GM19324 (cell line): ENCODE measurements around the gene PFKP.
"Not testable (repeated sequence)": the region's sequence is repeated elsewhere in the genome, so short reads cannot be mapped to it uniquely, and the experiment has no call there.

Source experiments
- ATAC-seq: cut with Tn5 transposase; IDR thresholded peaks from one replicate; pipeline ENCODE4 v1.9.1; 2021; ENCODE audit warnings: mild to moderate bottlenecking, moderate library complexity; ENCODE audit not compliant: unreplicated experiment, low FRiP score

PFKP gene

GRCh38 chr10:3148041-3148440 is 80.7 kb downstream of the PFKP start:
- no peak for ATAC-seq

- no peak for ATAC-seq
These were observed 81.6 kb downstream of the PFKP start for GRCh38 chr10:3148994-3149393.

DNA sequence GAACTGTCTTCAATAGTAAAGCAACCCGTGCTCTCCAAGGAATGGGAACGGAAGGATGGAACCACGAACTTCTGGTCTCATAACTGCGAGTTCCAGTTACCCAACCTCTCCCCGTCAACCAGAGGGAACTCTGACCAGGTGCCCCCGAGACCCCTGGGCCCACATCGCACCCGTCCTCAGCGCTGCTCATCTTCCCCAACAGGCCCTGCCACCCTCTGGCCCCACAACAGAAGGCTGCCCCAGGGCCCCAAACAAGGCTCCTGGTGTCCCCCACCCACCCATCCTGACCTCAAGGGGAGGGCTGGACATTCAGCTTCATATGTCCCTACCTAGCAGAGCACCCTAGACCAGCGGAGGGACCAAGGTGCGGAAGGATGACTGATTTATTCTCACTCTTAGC is 82.6 kb downstream of the PFKP start:
- no peak for ATAC-seq

DNA sequence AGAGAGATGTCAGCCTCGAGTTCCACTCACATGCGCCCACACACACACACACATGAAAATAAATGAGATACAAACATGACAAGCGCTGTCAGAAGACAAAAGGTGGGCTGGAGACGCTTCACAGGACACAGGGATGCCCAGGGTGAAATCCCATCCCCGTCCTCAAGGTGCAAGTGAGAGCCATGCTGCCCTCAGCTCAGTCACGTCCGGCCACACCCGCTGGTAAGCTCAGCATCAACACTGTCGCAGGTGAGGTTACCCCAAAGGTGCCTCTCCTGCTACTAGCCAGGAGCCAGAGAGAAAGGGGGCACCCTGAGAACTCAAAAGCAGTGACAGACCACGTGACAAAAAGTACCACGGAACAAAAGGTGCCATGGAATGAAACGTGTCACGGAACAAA is 83.0 kb downstream of the PFKP start:
- no peak for ATAC-seq

DNA sequence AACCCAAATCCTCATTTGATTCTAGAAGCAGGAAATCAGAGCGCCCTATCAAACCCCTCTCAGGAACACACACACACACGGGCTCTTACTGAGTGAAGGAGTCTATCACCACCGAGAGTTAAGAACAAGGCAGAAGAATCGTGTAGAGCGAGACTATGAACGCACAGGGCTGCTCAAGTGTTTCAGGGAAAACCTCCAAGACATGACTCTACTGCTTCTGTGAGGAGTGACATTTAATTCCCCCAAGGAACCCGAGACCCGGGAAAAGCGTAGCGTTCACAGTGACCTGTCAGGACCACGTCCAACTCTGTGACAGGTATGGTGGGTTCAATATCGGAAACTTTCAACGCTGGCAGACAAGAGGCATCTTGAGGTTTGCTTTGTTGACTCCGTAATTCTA is 83.6 kb downstream of the PFKP start:
- no peak for ATAC-seq

DNA sequence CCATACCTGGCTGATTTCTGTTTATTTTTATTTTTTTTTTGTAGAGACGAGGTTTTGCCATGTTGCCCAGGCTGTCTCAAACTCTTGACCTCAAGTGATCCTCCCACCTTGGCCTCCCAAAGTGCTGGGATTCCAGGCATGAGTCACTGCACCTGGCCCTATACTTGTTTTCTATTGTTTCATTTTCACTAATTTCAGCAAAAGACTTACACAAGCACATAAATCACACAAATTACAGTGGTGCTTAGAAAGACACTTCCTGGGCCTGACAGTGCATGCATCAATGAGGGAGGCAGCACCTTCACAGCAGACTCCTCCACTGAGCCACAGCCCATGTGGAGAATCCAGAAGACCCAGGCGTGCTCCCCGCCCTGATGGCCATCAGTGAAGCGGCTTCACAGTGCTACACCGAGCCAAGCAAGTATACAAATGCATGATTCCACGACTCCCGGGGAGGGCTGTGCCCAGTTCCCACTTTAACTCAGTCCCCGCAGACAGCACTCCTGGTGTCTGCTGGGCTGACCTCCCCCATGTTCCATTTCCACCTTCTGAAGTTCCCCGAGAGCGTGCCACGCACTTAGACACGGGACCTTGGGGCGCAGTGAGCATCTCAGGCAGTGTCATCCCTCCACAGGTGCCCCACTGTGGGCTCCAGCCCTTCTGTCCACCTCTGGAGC is 84.7 kb downstream of the PFKP start:
- ATAC-seq = no peak

- ATAC-seq = no peak
These were observed 85.2 kb downstream of the PFKP start for GRCh38 chr10:3152566-3152935.

DNA sequence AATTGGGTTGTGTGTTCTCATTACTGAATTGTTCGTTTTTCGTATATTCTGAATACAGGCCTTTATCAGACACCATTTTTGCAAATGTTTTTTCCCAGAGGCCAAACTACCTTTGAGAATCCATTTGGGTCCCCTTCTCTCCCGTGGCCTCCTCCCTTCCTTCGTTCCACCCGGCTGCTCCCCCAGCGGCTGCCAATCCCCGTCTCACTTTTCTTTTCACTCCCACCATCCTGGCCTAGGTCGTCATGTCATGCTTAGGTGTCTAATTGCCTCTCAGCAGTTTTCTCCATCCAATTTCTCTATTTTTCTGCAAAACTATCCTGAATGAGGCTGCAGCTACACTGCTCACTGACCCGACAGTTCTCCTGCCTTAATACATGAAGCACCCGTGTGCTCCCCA is 87.3 kb downstream of the PFKP start:
- no peak for ATAC-seq

GRCh38 chr10:3159152-3159551 is 91.8 kb downstream of the PFKP start:
- ATAC-seq = no peak

- no peak for ATAC-seq
These were observed 95.2 kb downstream of the PFKP start for GRCh38 chr10:3162533-3162932.

DNA sequence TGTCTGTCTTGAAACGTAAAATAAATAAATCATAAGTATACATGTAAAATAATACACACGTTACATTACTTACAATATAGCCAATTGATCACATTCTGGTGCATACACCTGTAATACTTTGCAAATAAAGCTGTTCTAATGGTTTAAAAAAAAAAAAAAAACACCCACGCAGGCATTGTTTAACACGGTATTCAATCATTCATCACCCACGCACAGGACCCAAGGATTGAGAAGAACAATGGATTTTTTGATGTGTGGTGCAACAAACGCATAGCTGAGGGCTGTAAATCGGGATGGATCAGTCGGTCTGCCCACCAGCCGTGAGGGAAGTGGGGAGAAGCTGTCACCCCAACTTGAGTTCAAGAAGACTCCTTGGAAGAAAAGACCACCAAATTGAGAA is 96.5 kb downstream of the PFKP start:
- ATAC-seq = no peak

DNA sequence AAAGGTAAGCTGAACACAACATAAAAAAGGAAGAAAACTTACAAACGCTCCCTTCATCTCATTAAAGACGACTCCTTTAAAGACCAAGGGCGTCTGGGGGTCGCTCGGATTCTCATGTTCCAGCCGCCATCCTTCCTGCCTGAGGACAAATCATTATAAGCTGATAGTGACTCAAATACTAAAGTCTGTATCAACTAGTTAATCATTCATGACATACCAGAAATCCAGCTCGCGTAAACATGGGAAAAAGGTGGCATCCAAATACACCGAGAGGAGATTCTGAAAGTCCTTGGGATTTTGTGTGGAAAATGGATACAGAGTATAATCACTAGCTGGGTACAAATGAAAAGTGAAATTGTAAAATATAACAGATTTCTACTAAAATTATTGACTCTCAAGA is 97.8 kb downstream of the PFKP start:
- no peak for ATAC-seq

DNA sequence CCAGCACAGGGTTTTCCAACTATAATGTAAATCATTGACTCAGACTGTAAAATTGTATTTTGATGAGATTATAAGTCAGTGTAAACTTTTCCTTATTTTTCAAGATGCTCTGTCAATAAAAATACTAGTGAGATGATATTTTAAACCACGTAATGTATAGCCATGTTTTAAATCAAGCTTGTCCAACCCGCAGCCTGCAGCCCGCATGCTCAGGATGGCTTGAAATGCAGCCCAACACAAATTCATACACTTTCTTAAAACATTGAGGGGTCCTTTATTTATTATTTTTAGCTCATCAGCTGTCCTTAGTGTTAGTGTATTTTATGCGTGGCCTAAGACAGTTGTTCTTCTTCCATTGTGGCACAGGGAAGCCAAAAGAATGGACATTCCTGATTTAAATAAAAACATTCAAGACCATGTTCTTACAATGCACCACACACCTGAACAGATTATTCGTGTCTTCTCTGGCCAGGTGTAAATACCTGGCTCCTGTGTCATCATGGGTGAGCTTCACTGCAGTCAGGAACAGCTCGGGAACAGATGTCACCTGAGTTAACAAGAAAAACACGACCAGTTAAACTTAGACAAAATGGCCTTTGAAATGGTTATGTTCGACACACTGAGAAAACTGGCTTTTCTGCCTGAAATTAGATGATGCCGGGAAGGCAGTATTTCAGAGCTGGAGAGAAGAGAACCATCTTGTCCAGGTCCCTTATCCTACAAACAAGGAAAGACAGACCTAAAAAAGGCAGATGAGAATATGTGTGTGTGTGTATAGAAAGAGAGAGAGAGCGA is 99.3 kb downstream of the PFKP start:
- ATAC-seq = no peak

- no peak for ATAC-seq
These were observed 100.4 kb downstream of the PFKP start for GRCh38 chr10:3167611-3168330.

DNA sequence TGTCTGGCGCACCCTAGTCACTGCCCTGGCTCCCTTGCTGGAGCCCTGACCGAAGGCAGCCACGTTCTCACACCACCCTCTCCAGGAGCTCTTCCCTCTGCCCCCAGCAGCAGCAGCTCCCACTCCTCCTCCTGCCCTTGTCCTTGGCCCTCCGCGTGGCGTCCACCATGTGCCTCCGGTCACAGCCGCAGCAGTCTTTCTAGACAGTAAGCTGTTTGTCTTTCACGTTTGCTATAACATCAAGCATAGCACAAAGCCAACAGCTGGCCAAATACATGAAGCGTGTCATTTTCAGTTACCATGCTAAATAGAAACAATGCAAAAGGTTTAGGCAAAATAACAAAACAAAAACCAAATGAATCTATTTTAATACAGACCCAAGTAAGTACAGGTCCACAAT is 101.9 kb downstream of the PFKP start:
- ATAC-seq = no peak

DNA sequence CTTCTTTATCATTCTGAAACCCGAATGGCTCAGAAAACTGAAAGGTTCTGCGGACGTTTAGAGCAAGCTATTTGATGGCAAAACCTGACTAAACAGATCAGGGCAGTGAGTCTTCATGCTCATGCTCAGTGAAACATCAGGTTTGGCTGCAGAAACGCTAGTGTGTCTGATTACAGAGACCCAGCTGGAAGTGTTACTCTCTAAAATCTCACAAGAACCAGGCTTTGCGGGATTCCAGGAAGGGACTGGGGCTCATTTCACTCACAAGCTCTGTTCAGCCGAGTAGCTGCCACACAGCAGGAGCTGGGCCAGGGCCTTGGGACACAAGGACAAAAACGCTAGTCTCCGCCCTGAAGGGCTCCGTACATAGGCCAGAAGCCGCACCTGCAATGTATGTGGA is 102.3 kb downstream of the PFKP start:
- ATAC-seq = no peak

GRCh38 chr10:3171488-3171887 is 104.1 kb downstream of the PFKP start:
- not testable (repeated sequence) for ATAC-seq

DNA sequence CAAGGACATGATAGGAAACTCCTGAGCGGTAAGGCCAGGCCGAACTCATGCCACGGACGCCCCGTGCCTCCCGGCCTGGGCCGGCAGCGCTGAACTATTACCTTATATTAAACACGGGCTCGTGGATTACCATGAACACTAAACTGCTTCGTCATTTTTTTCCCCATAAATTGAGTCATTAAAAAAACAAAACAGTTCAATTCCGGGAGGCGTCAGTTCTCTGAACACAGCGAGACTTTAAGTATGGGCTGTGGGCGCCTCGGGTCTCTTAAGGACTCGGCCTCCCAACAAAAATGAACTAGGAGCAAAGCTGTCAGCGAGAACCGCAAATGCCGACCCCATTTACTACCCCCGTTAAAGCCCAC is 104.7 kb downstream of the PFKP start:
- ATAC-seq = no peak

- ATAC-seq = peak; percentile 98
These were observed 105.3 kb downstream of the PFKP start, which contains the start of gene PITRM1 for GRCh38 chr10:3172446-3173170. Gene PITRM1, minus strand, starts transcription at chr10:3172782. Its CDS starts 10 bp downstream, at chr10:3172772.

DNA sequence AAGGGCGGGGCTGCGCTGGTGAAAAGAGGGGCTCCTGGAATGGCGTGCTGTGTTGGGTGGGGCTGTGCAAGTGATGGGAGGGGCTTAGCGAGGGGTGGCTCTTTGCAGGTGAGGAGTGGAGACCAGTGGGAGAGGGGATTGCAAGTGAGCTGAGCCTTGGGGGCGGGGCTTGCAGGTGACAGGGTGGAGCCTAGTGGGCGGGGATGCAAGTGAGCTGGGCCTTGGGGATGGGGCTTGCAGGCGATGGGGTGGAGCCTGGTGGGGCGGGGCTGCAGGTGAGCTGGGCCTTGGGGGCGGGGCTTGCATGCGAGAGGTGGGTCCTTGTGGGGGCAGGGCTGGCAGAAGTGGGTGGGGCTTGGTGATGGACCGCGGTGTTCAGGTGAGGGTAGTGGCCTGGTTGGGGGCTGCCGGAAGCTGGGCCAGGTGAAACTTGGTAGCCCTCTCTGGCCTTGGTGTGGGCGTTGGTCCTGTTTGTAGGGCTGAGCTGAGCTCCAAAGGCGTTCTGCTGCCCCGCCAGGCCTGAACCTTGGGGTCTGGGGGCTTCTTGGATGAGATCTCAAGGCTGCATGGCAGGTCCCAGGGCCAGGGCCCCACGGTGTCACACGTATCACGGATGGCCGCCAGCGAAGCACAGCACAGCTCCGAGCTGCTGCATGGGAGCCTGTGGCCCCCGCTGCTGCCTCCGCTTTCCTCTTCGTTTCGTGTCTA is 106.0 kb downstream of the PFKP start:
- peak; percentile 18 for ATAC-seq
